ENCODE data around the gene GAMT.

Gene GAMT

GRCh38 chr19:1393841-1394240 lies 7.5 kb downstream of the GAMT start:
- Histone ChIP-seq H3K9me3 (ENCODE audit: insufficient read depth, low read length, severe bottlenecking) (no peaks in the 10 kb centered on the region), H2AFZ (ENCODE audit: low read depth, low read length) (no peak overlapping the region), H3K4me2 (ENCODE audit: insufficient read depth, low read length) (no peak overlapping the region), H3K36me3 (ENCODE audit: insufficient read depth, low read length) (peaks cover 68% of the 10 kb centered on the region), H3K9ac (ENCODE audit: low read depth, low read length) (no peak overlapping the region), H3K27me3 (ENCODE audit: insufficient read depth, low read length, poor library complexity) (no peaks in the 10 kb centered on the region), H3K4me3 (ENCODE audit: low read depth in 1 of 2, low read length in 2 of 2) (no peak overlapping the region), H4K20me1 (ENCODE audit: insufficient read depth, low read length) (peaks cover 26% of the 10 kb centered on the region), H3K27ac (ENCODE audit: low read length) (no peak overlapping the region), H3K4me1 (ENCODE audit: insufficient read depth, low read length) (no peaks in the 10 kb centered on the region), H3K79me2 (ENCODE audit: insufficient read depth, low read length) (peaks cover 6% of the 10 kb centered on the region; the same call in 1 of the 2 replicates)
- ATAC-seq (ENCODE audit: insufficient read depth, low read depth) (no peak), DNase-seq (no peak)
- TF ChIP-seq CTCF (IDR thresholded peaks at IDR 0.05; ENCODE audit: borderline replicate concordance, extremely low read depth, low read length, poor library complexity, severe bottlenecking) = no peak

- no peak overlapping the region for H3K27ac ChIP-seq (ENCODE audit: low read length)
Observed at GRCh38 chr19:1392939-1393530, 8.3 kb downstream of the GAMT start.

GRCh38 chr19:1392407-1392806 lies 8.9 kb downstream of the GAMT start:
- no peak for TF ChIP-seq CTCF (IDR thresholded peaks at IDR 0.05; ENCODE audit: borderline replicate concordance, extremely low read depth, low read length, poor library complexity, severe bottlenecking)
- TF ChIP-seq EZH2 (IDR thresholded peaks at IDR 0.05; ENCODE audit: borderline replicate concordance, low read depth, low read length, severe bottlenecking) = no peak
- no peaks in the 10 kb centered on the region for H3K9me3 ChIP-seq (ENCODE audit: insufficient read depth, low read length, severe bottlenecking)
- peaks cover 68% of the 10 kb centered on the region for H3K36me3 ChIP-seq (ENCODE audit: insufficient read depth, low read length)
- H3K4me2 ChIP-seq (ENCODE audit: insufficient read depth, low read length) = no peak overlapping the region
- no peaks in the 10 kb centered on the region for H3K4me1 ChIP-seq (ENCODE audit: insufficient read depth, low read length)
- H3K79me2 ChIP-seq (ENCODE audit: insufficient read depth, low read length) = peaks cover 11% of the 10 kb centered on the region; the same call in 1 of the 2 replicates
- ATAC-seq (ENCODE audit: insufficient read depth, low read depth) (no peak), DNase-seq (no peak)
- H3K27me3 ChIP-seq (ENCODE audit: insufficient read depth, low read length, poor library complexity) = no peaks in the 10 kb centered on the region
- H2AFZ ChIP-seq (ENCODE audit: low read depth, low read length) = no peak overlapping the region
- no peak overlapping the region for H3K27ac ChIP-seq (ENCODE audit: low read length)
- no peak overlapping the region for H3K9ac ChIP-seq (ENCODE audit: low read depth, low read length)
- H3K4me3 ChIP-seq (ENCODE audit: low read depth in 1 of 2, low read length in 2 of 2) = no peak overlapping the region
- H4K20me1 ChIP-seq (ENCODE audit: insufficient read depth, low read length) = peaks cover 31% of the 10 kb centered on the region

More at GRCh38 chr19:1392939-1393530, 8.3 kb downstream of the GAMT start:
- no peaks in the 10 kb centered on the region for H3K27me3 ChIP-seq (ENCODE audit: insufficient read depth, low read length, poor library complexity)
- peaks cover 6% of the 10 kb centered on the region; the same call in 1 of the 2 replicates for H3K79me2 ChIP-seq (ENCODE audit: insufficient read depth, low read length)
- H3K9ac ChIP-seq (ENCODE audit: low read depth, low read length) = no peak overlapping the region
- peaks cover 29% of the 10 kb centered on the region for H4K20me1 ChIP-seq (ENCODE audit: insufficient read depth, low read length)
- no peaks in the 10 kb centered on the region for H3K9me3 ChIP-seq (ENCODE audit: insufficient read depth, low read length, severe bottlenecking)
- peaks cover 71% of the 10 kb centered on the region for H3K36me3 ChIP-seq (ENCODE audit: insufficient read depth, low read length)
- H3K4me3 ChIP-seq (ENCODE audit: low read depth in 1 of 2, low read length in 2 of 2) = no peak overlapping the region
- no peak for TF ChIP-seq EZH2 (IDR thresholded peaks at IDR 0.05; ENCODE audit: borderline replicate concordance, low read depth, low read length, severe bottlenecking)
- no peak for TF ChIP-seq CTCF (IDR thresholded peaks at IDR 0.05; ENCODE audit: borderline replicate concordance, extremely low read depth, low read length, poor library complexity, severe bottlenecking)
- no peaks in the 10 kb centered on the region for H3K4me1 ChIP-seq (ENCODE audit: insufficient read depth, low read length)
- no peak overlapping the region for H2AFZ ChIP-seq (ENCODE audit: low read depth, low read length)
- H3K4me2 ChIP-seq (ENCODE audit: insufficient read depth, low read length) = no peak overlapping the region
- DNase-seq = no peak
- no peak for ATAC-seq (ENCODE audit: insufficient read depth, low read depth)
